Hematopoietic multipotent progenitor cell treated with erythropoietin and hydrocortisone succinate and interleukin-3 and kit ligand, for 15 days (in vitro differentiated cells): ENCODE data around the gene RAB10.
A peak's percentile ranks its signal among the peaks of the same experiment; 100 is the strongest.
"Not testable (repeated sequence)": the region's sequence is repeated elsewhere in the genome, so short reads cannot be mapped to it uniquely, and the experiment has no call there.

Source experiments
- DNase-seq: peaks from one replicate; pipeline ENCODE4 v3.0.0-alpha.2; 2015; ENCODE audit warnings: low spot score

The RAB10 gene

GRCh38 chr2:26088931-26089330 lies 55.0 kb downstream of the RAB10 start:
- DNase-seq = not testable (repeated sequence)

GRCh38 chr2:26089337-26089736 lies 55.5 kb downstream of the RAB10 start:
- no peak for DNase-seq

DNA sequence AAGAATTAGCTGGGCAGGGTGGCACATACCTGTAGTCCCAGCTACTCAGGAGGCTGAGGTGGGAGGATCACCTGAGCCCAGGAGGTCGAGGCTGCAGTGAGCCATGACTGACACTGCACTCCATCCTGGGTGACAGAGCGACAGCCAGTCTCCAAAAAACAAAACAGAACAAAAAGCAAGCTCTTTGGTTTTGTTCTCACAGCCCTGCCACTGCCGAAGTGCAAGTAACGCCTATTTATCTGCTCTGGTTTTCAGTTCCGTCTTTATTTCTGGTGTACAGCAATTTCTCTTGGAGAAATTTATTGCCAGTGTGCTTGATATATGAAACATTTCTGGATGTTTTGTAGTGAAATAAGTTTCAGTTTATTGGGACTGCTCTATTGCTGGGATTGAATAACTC lies 61.9 kb downstream of the RAB10 start:
- DNase-seq = no peak

GRCh38 chr2:26099933-26100332 lies 66.0 kb downstream of the RAB10 start:
- DNase-seq = no peak

- no peak for DNase-seq
Measured at GRCh38 chr2:26100384-26100783, 66.5 kb downstream of the RAB10 start.

DNA sequence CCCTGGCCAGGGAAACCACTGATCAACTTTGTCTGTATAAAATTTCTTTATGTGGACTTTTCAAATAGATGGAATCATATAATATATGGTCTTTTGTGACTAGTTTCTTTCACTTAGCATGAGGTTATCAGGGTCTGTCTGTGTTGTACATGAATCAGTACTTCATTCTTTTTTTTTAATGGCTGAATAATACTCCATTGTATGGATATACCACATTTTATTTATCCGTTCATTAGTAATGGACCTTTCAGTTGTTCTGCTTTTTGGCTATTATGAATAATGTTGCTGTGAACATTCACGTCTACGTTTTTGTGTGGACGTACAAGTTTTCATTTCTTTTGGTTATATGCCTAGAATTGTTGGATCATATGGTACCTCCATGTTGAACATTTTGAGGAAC lies 69.9 kb downstream of the RAB10 start:
- DNase-seq = no peak

GRCh38 chr2:26108701-26109100 lies 74.8 kb downstream of the RAB10 start:
- DNase-seq = not testable (repeated sequence)

GRCh38 chr2:26112201-26112600 lies 78.3 kb downstream of the RAB10 start:
- DNase-seq = no peak

GRCh38 chr2:26114151-26114550 lies 80.3 kb downstream of the RAB10 start:
- no peak for DNase-seq

GRCh38 chr2:26118682-26119081 lies 84.8 kb downstream of the RAB10 start:
- DNase-seq = no peak

GRCh38 chr2:26119521-26119920 lies 85.6 kb downstream of the RAB10 start:
- DNase-seq = no peak

- DNase-seq = no peak
Measured at GRCh38 chr2:26122630-26123029, 88.7 kb downstream of the RAB10 start.

DNA sequence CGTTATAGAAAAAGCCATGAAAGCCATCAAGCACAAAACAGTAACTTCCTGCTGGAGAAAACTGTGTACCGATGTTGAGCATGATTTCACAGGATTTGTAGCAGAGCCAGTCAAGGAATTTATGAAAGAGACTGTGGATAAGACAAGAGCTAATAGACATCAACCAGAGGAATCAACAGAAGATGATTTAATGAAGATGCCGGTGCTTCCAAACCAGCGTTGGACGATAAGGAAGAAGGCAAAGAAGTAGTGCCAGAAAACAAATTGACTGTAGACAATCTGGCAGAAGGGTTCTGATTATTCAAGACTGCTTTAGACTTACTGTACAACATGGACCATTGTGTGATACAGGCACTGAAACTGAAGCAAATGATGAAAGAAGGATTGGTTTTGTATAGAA lies 89.5 kb downstream of the RAB10 start:
- DNase-seq = no peak

DNA sequence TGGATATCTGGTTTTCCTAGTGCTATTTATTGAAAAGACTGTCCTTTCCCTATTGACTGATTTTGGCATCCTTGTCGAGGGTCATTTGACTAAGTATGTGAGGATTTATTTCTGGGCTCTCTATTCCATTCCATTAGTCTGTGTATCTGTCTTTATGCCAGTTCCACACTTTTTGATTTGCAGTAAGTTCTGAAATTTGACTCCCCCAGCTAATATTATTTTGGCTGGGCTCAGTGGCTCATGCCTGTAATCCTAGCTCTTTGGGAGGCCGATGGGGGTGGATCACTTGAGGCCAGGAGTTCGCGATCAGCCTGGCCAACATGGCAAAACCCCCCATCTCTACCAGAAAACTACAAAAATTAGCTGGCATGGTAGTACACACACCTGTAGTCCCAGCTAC lies 92.2 kb downstream of the RAB10 start:
- DNase-seq = no peak

GRCh38 chr2:26128176-26128575 lies 94.3 kb downstream of the RAB10 start:
- DNase-seq = no peak

GRCh38 chr2:26130763-26131162 lies 96.9 kb downstream of the RAB10 start:
- DNase-seq = no peak

DNA sequence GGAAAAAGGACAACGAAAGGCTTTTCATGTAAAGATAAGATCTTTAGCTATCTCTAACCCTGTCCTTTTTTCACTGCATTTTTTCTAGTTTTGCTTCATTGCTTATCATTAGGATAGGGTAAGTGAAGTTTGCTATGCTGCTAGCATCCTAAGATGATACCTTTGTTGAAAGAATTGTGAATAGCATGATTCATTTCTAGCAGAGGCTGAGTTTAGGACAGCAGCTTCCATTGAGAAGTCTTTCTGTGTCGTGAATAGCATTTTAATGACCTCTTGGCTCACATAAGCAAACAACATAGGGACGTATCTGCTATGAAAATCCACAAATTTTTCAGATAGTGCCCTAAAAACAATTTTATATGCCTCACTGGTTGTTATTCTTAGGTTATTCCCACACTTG lies 102.6 kb downstream of the RAB10 start:
- no peak for DNase-seq

DNA sequence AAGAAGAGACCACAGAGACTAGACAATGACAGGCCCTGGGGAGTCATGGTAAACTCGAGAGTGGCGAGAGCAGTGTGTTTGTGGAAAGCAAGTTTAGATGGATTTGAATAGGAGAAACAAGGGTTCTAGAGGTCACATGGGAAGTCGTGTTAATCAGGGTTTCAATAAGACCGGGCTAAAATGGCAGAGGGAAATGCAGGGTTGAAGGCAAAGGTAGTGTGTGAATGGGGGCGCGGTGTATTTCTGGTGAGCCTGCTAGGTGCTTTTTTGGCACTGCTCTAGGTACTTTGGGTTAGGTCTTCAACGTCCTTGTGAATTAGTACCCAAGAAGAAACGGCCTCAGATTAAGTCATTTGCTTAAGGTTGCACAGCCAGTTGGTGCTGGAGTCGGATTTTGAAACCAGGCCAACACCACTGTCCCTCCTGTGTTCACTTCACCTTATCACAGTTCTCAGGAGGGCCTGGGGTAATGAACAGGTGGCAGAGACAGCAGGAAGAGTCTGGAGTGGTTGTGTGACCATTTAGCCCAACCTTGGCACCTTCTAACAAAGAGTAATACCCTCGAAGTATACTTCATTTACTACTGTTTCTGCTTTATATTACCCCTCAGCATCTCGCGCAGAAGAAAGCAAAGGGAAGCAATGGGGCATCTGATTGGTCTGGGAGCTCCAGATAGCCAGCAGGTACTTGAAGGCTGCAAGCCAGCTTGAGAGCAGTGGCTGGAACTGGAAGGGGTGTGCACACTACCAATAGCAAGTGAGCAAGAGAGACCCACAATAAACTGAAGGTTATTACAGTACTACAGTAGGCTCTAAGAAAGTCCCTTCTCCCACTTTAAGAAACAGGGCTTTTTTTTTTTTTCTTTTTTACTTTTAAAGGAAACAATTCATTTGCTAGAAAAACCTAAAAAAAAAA lies 105.6 kb downstream of the RAB10 start:
- no peak for DNase-seq

DNA sequence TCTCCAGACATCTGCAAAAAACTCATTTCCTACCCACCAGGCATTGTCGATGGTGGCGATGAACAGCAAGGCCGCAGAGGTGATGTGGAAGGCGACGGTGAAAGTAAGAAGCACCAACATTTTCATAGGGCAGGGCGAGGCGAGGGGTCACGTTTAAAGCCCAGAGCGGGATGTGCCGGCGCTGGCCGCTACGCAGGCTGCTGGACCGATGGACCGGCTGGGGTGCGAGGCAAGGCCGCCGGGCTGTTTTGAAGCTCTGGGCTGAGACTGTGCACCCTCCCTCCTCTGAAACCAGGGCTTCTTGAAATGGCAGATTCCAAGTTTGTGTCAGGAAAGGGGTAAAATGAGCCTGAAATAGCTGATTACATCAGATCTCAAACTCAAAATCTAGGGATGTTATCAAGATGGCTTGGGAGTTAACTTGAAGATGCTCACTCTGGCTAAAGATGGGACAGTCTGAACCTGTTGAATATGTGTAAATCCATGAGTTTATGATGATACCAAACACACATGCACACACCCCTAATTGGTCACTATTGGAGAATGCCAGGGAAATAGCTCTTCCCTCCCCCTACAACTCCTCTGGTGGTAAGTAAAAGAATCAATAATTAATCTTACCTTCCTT lies 107.4 kb downstream of the RAB10 start:
- no peak for DNase-seq

GRCh38 chr2:26144031-26144430 lies 110.1 kb downstream of the RAB10 start:
- no peak for DNase-seq

DNA sequence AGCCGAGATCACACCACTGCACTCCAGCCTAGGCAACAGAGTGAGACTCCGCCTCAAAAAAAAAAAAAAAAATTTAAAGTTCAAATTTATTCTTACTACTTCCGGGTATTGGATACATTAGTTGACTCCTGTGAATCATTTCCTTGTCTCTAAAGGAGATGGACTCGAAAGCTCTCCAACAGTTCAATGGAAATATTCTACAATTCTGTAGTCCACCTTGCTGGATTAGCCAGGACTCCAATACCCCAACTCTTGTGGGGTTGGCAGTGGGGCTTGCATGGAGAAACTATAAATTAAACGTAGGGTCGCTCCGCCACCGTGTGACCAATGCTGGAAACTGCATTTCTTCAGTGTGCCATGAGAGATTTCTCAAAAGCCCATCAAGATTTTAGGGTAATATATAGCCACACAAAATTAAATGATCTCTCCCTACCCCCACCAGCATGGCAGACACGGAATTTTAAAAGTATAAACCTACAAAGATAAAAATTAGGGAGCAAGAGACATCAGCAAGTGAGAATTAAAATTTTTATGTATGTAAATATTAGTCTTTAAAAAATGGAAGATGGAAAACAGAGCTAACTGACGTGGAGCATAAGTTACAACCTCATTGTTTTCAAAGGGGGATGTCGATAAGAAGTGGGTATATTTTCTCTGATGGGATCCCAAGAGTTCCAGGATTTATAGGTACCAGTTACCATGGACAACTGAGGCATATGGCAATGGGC lies 111.2 kb downstream of the RAB10 start:
- DNase-seq = peak; percentile 78

- DNase-seq = no peak
Measured at GRCh38 chr2:26148501-26148900, 114.6 kb downstream of the RAB10 start.

GRCh38 chr2:26150243-26150642 lies 116.4 kb downstream of the RAB10 start:
- no peak for DNase-seq
